GM12878 (cell line): Measurements from ENCODE around the gene PROM1. TPM values are rescaled to one million over a fixed set of nuclear protein-coding genes. Genes with fewer than 3 reads are reported as not detected.

Experiments
- ATAC-seq: fragments of 200-7000 bp; cut with Tn5 transposase; 3 replicates; pipeline ENCODE4 v1.9.1; 2020; ENCODE audit warnings: mild to moderate bottlenecking, moderate library complexity
- BruUV-seq: library from RNA; stranded (reverse); fragments of 400-500 nt; replicated peaks from 2 replicates; lab custom pipeline; 2021; lab: Mats Ljungman, UMichigan
- CTCF ChIA-PET: fragments of 300-600 bp; sonication (Branson Sonifier 250); formaldehyde crosslinking; extraction: SDS; loops from one replicate; lab custom pipeline; 2021; ENCODE audit warnings: inconsistent platforms; lab: Yijun Ruan, JAX
- POLR2A ChIA-PET: fragments of 350-600 bp; formaldehyde crosslinking; extraction: SDS; loops from one replicate; lab custom pipeline; 2021; ENCODE audit warnings: inconsistent platforms; lab: Charles Lee
- RAD21 ChIA-PET: fragments of 300-600 bp; sonication (Branson Sonifier 250); formaldehyde crosslinking; loops from one replicate; lab custom pipeline; 2023; ENCODE audit warnings: antibody characterized with exemption; ENCODE audit not compliant: unreplicated experiment; lab: Charles Lee
- SMC1A ChIA-PET: fragments of 300-600 bp; sonication (Branson Sonifier 250); formaldehyde crosslinking; loops from one replicate; lab custom pipeline; 2023; ENCODE audit not compliant: unreplicated experiment, uncharacterized antibody; lab: Charles Lee
- DNase-seq: peaks from one replicate; pipeline ENCODE4 v3.0.0-alpha.2; 2011; ENCODE audit warnings: low read depth, low spot score
- FAIRE-seq: peaks from 3 replicates; lab custom pipeline; 2011; peaks lifted over from hg19 to GRCh38; lab: Jason Lieb, UNC
- H2AFZ ChIP-seq: 2 replicates; pipeline ENCODE4 v1.6.0; 2011; ENCODE audit warnings: low read depth, low read length, control low read depth; ENCODE audit not compliant: control insufficient read depth
- H3K27ac ChIP-seq: 2 replicates; pipeline ENCODE4 v1.5.1; 2011; ENCODE audit warnings: control low read depth; ENCODE audit not compliant: control insufficient read depth, insufficient read depth
- H3K27me3 ChIP-seq, 2 experiments: replicated peaks in 1 of 2; 2 replicates each; pipeline versions ENCODE4 v1.6.0 to v1.6.1; 2011; ENCODE audit warnings: low read length in 1 of 2; ENCODE audit not compliant: control insufficient read depth in 2 of 2, insufficient read depth in 2 of 2
- H3K36me3 ChIP-seq, 2 experiments: 2 replicates each; pipeline ENCODE4 v1.5.1; 2011; ENCODE audit warnings: low read length in 1 of 2; ENCODE audit not compliant: control insufficient read depth in 2 of 2, insufficient read depth in 2 of 2
- H3K4me1 ChIP-seq: 2 replicates; pipeline ENCODE4 v1.6.1; 2011; ENCODE audit warnings: mild to moderate bottlenecking, low read length, moderate library complexity, mixed read lengths; ENCODE audit not compliant: control insufficient read depth, insufficient read depth
- H3K4me2 ChIP-seq: 2 replicates; pipeline ENCODE4 v1.6.0; 2011; ENCODE audit warnings: control low read depth; ENCODE audit not compliant: control insufficient read depth, insufficient read depth
- H3K4me3 ChIP-seq: fragments of 200-600 bp; sonication (generic); 2 replicates; pipeline ENCODE4 v1.5.1; 2016
- H3K79me2 ChIP-seq: 2 replicates; pipeline ENCODE4 v1.6.0; 2011; ENCODE audit warnings: low read length; ENCODE audit not compliant: control insufficient read depth, insufficient read depth
- H3K9ac ChIP-seq: 2 replicates; pipeline ENCODE4 v1.8.0; 2011; ENCODE audit warnings: low read length, control low read depth, mixed read lengths; ENCODE audit not compliant: control insufficient read depth, insufficient read depth
- H3K9me3 ChIP-seq: replicated peaks from 3 replicates; pipeline ENCODE4 v1.5.1; 2011; ENCODE audit warnings: mild to moderate bottlenecking, low read length; ENCODE audit not compliant: control insufficient read depth, insufficient read depth
- H4K20me1 ChIP-seq: 2 replicates; pipeline ENCODE4 v1.6.0; 2011; ENCODE audit not compliant: control insufficient read depth, insufficient read depth
- FOXM1 ChIP-seq: IDR thresholded peaks from 2 replicates; pipeline ENCODE4 v1.6.1; 2012; ENCODE audit warnings: low read depth, mild to moderate bottlenecking, inconsistent platforms, low read length, moderate library complexity
- NFIC ChIP-seq: IDR thresholded peaks from 2 replicates; pipeline ENCODE4 v1.6.1; 2012; ENCODE audit warnings: low read depth, mild to moderate bottlenecking, inconsistent platforms, low read length, moderate library complexity
- NRF1 ChIP-seq: conservative IDR thresholded peaks from 2 replicates; pipeline ENCODE4 v1.6.1; 2011; ENCODE audit warnings: mild to moderate bottlenecking, low read depth, low read length, improper control_type of control experiment
- SIN3A ChIP-seq: IDR thresholded peaks from 2 replicates; pipeline ENCODE4 v1.6.1; 2012; ENCODE audit warnings: low read depth, low read length, improper control_type of control experiment
- SIX5 ChIP-seq: IDR thresholded peaks from 2 replicates; pipeline ENCODE4 v1.6.1; 2011; ENCODE audit warnings: mild to moderate bottlenecking, low read depth, low read length, moderate library complexity; ENCODE audit not compliant: severe bottlenecking
- SREBF1 ChIP-seq: IDR thresholded peaks from 2 replicates; pipeline ENCODE4 v1.6.1; 2012; ENCODE audit warnings: mild to moderate bottlenecking, low read length
- ZNF207 ChIP-seq: fragments of 450-650 bp; IDR thresholded peaks from 2 replicates; pipeline ENCODE4 v1.6.1; 2014; ENCODE audit warnings: antibody characterized with exemption, mild to moderate bottlenecking, borderline replicate concordance
- ZSCAN29 ChIP-seq: fragments of 450-650 bp; IDR thresholded peaks from 2 replicates; pipeline ENCODE4 v1.6.1; 2017; ENCODE audit warnings: mild to moderate bottlenecking, moderate library complexity
- WGBS: methylation state at CpG from one replicate; pipeline ENCODE4 v1.1.6; 2016; ENCODE audit warnings: low lambda C conversion rate; ENCODE audit not compliant: insufficient replicate concordance, insufficient coverage; ENCODE audit errors: missing lambda C conversion rate; 5-methylcytosine and 5-hydroxymethylcytosine counted together
- in situ Hi-C: fragments of 300-500 bp; cut with MboI; formaldehyde crosslinking; loops from 9 replicates; pipeline ENCODE4 v1.14.3; 2018; ENCODE audit warnings: mixed read lengths
- intact Hi-C: fragments of 100-400 bp; cut with micrococcal nuclease; formaldehyde crosslinking; loops from one replicate; pipeline ENCODE4 v1.14.2; 2022; ENCODE audit not compliant: unreplicated experiment
- polyA plus RNA-seq, 11 experiments: library from polyadenylated mRNA; depleted of rRNA in 4 of 11; unstranded in 6 of 11; stranded (reverse) in 5 of 11; fragments of >200 nt; fragmentation: Nextera tagmentation in 4 of 11; fragmentation: Illumina TruSeq in 1 of 11; extraction: Ambion mirVana in 4 of 11; extraction: Trizol in 1 of 11; gene quantifications; 1 replicate in 1 of 11; 2 replicates in 10 of 11; pipeline versions ENCODE4 v1.2.1 to v1.2.3, GENCODE V29; 2011 to 2016; ENCODE audit warnings: inconsistent platforms in 2 of 11, missing spikeins in 2 of 11, low read depth in 1 of 11
- total RNA-seq, 4 experiments: library from RNA; depleted of rRNA in 3 of 4; stranded (reverse); fragments of >200 nt in 3 of 4; fragmentation: Illumina TruSeq in 1 of 4; extraction: Trizol in 1 of 4; gene quantifications; 2 replicates each; pipeline versions ENCODE4 v1.2.1 to v1.2.3, GENCODE V29; 2013 to 2021
- TF ChIP-seq, protein P1 (sequence below): IDR thresholded peaks from 2 replicates; pipeline ENCODE4 v1.6.1; 2012; ENCODE audit warnings: mild to moderate bottlenecking, low read depth, low read length

PROM1 gene
- total and polyA plus RNA-seq, 10 of the 15 experiments (the other 5 are each of a cell fraction or from before 2014, with no cell fraction given): 0.08 to 0.31 (median 0.18) TPM; not detected in 7

DNA sequence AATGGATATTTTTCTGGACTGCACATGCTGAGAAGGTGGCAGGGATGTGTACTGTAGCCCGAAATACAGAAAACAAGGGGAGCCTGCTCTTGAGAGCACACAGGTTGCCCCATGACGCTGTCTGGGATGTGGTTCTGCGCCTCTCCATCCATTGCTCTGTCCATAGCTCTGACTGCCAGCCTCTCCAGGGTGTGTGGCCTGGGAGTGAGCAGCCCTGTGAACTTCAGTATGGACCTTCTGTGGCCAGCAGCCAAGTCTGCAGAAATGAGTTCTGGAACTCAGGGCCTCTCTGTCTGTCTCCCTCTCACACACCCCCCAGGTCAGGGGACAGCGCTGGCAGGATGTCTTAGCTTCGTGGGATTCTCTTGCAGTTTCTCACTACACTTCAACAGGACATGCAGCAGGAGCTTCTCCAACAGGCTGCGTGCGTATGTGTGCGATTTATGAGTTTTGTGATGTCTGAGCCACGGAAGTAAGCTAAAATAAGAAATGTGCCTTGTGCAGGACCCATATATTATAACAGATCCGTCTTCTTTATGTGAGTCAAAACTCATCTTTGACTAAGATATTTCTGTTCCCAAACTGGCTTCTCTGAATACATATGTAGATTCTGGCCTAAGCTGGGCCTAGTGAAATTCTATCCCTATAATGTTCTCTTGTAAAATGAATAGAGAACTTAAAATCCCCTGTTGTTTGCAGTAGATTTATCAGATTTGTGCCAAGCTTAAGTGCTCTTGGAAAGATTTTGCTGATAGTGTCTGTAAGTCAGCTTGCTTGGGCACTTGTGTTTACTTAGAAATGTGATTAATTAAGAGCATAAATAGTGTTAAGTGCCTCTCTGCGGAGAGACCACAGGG, 40.0 kb downstream of the PROM1 start:
- WGBS: 56% methylated on average over 11 of the region's 11 CpGs

More for the DNA sequence above, 40.0 kb downstream of the PROM1 start:
- no peak for DNase-seq
- SMC1A ChIA-PET: no interaction called here
- TF ChIP-seq ZNF207 (no peak), FOXM1 (no peak), SIX5 (no peak), ZSCAN29 (no peak), NFIC (no peak), NRF1 (no peak), SIN3A (no peak), SREBF1 (no peak)
- TF ChIP-seq, protein P1, sequence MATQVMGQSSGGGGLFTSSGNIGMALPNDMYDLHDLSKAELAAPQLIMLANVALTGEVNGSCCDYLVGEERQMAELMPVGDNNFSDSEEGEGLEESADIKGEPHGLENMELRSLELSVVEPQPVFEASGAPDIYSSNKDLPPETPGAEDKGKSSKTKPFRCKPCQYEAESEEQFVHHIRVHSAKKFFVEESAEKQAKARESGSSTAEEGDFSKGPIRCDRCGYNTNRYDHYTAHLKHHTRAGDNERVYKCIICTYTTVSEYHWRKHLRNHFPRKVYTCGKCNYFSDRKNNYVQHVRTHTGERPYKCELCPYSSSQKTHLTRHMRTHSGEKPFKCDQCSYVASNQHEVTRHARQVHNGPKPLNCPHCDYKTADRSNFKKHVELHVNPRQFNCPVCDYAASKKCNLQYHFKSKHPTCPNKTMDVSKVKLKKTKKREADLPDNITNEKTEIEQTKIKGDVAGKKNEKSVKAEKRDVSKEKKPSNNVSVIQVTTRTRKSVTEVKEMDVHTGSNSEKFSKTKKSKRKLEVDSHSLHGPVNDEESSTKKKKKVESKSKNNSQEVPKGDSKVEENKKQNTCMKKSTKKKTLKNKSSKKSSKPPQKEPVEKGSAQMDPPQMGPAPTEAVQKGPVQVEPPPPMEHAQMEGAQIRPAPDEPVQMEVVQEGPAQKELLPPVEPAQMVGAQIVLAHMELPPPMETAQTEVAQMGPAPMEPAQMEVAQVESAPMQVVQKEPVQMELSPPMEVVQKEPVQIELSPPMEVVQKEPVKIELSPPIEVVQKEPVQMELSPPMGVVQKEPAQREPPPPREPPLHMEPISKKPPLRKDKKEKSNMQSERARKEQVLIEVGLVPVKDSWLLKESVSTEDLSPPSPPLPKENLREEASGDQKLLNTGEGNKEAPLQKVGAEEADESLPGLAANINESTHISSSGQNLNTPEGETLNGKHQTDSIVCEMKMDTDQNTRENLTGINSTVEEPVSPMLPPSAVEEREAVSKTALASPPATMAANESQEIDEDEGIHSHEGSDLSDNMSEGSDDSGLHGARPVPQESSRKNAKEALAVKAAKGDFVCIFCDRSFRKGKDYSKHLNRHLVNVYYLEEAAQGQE: no peak
- TF ChIP-seq, all 136 proteins: peak for 0
- intact Hi-C loops: no loop called here
- Histone ChIP-seq H3K9ac (no peak overlapping the region), H3K4me2 (no peak overlapping the region), H3K4me3 (no peak overlapping the region), H3K27ac (no peak overlapping the region), H3K9me3 (no peaks in the 10 kb centered on the region), H4K20me1 (no peaks in the 10 kb centered on the region), H3K4me1 (no peaks in the 10 kb centered on the region), H3K36me3 (no peaks in the 10 kb centered on the region), H3K27me3 (0 out of 4 replicates have a peak, but pooled peaks cover 0 to 3% of the 10 kb centered on the region in 2 experiments), H2AFZ (no peak overlapping the region), H3K79me2 (no peaks in the 10 kb centered on the region)
- in situ Hi-C loops: no loop called here
- RAD21 ChIA-PET: no interaction called here
- CTCF ChIA-PET: no interaction called here
- no TSS peak for BruUV-seq
- POLR2A ChIA-PET: no interaction called here
- ATAC-seq: no peak
- FAIRE-seq: no peak
